GM12878 (cell line): Measurements from ENCODE around the gene ERCC1. TPM values are rescaled to one million over a fixed set of nuclear protein-coding genes. Genes with fewer than 3 reads are reported as not detected.

ENCODE experiments used
- ATAC-seq: fragments of 200-7000 bp; cut with Tn5 transposase; 3 replicates; pipeline ENCODE4 v1.9.1; 2020; ENCODE audit warnings: mild to moderate bottlenecking, moderate library complexity
- BruUV-seq: library from RNA; stranded (reverse); fragments of 400-500 nt; replicated peaks from 2 replicates; lab custom pipeline; 2021; lab: Mats Ljungman, UMichigan
- CTCF ChIA-PET: fragments of 300-600 bp; sonication (Branson Sonifier 250); formaldehyde crosslinking; extraction: SDS; loops from one replicate; lab custom pipeline; 2021; ENCODE audit warnings: inconsistent platforms; lab: Yijun Ruan, JAX
- POLR2A ChIA-PET: fragments of 350-600 bp; formaldehyde crosslinking; extraction: SDS; loops from one replicate; lab custom pipeline; 2021; ENCODE audit warnings: inconsistent platforms; lab: Charles Lee
- RAD21 ChIA-PET: fragments of 300-600 bp; sonication (Branson Sonifier 250); formaldehyde crosslinking; loops from one replicate; lab custom pipeline; 2023; ENCODE audit warnings: antibody characterized with exemption; ENCODE audit not compliant: unreplicated experiment; lab: Charles Lee
- SMC1A ChIA-PET: fragments of 300-600 bp; sonication (Branson Sonifier 250); formaldehyde crosslinking; loops from one replicate; lab custom pipeline; 2023; ENCODE audit not compliant: unreplicated experiment, uncharacterized antibody; lab: Charles Lee
- DNase-seq: peaks from one replicate; pipeline ENCODE4 v3.0.0-alpha.2; 2011; ENCODE audit warnings: low read depth, low spot score
- FAIRE-seq: peaks from 3 replicates; lab custom pipeline; 2011; peaks lifted over from hg19 to GRCh38; lab: Jason Lieb, UNC
- H2AFZ ChIP-seq: 2 replicates; pipeline ENCODE4 v1.6.0; 2011; ENCODE audit warnings: low read depth, low read length, control low read depth; ENCODE audit not compliant: control insufficient read depth
- H3K27ac ChIP-seq: 2 replicates; pipeline ENCODE4 v1.5.1; 2011; ENCODE audit warnings: control low read depth; ENCODE audit not compliant: control insufficient read depth, insufficient read depth
- H3K27me3 ChIP-seq, 2 experiments: replicated peaks in 1 of 2; 2 replicates each; pipeline versions ENCODE4 v1.6.0 to v1.6.1; 2011; ENCODE audit warnings: low read length in 1 of 2; ENCODE audit not compliant: control insufficient read depth in 2 of 2, insufficient read depth in 2 of 2
- H3K36me3 ChIP-seq, 2 experiments: 2 replicates each; pipeline ENCODE4 v1.5.1; 2011; ENCODE audit warnings: low read length in 1 of 2; ENCODE audit not compliant: control insufficient read depth in 2 of 2, insufficient read depth in 2 of 2
- H3K4me1 ChIP-seq: 2 replicates; pipeline ENCODE4 v1.6.1; 2011; ENCODE audit warnings: mild to moderate bottlenecking, low read length, moderate library complexity, mixed read lengths; ENCODE audit not compliant: control insufficient read depth, insufficient read depth
- H3K4me2 ChIP-seq: 2 replicates; pipeline ENCODE4 v1.6.0; 2011; ENCODE audit warnings: control low read depth; ENCODE audit not compliant: control insufficient read depth, insufficient read depth
- H3K4me3 ChIP-seq: fragments of 200-600 bp; sonication (generic); 2 replicates; pipeline ENCODE4 v1.5.1; 2016
- H3K79me2 ChIP-seq: 2 replicates; pipeline ENCODE4 v1.6.0; 2011; ENCODE audit warnings: low read length; ENCODE audit not compliant: control insufficient read depth, insufficient read depth
- H3K9ac ChIP-seq: 2 replicates; pipeline ENCODE4 v1.8.0; 2011; ENCODE audit warnings: low read length, control low read depth, mixed read lengths; ENCODE audit not compliant: control insufficient read depth, insufficient read depth
- H3K9me3 ChIP-seq: replicated peaks from 3 replicates; pipeline ENCODE4 v1.5.1; 2011; ENCODE audit warnings: mild to moderate bottlenecking, low read length; ENCODE audit not compliant: control insufficient read depth, insufficient read depth
- H4K20me1 ChIP-seq: 2 replicates; pipeline ENCODE4 v1.6.0; 2011; ENCODE audit not compliant: control insufficient read depth, insufficient read depth
- ASH2L ChIP-seq: fragments of 300-600, 200-600 bp; sonication (generic); IDR thresholded peaks from 2 replicates; pipeline ENCODE4 v1.6.1; 2017; ENCODE audit warnings: low read depth, mild to moderate bottlenecking, borderline replicate concordance
- DPF2 ChIP-seq: fragments of 450-650 bp; IDR thresholded peaks from 2 replicates; pipeline ENCODE4 v1.6.1; 2017; ENCODE audit warnings: mild to moderate bottlenecking
- NFIC ChIP-seq: IDR thresholded peaks from 2 replicates; pipeline ENCODE4 v1.6.1; 2012; ENCODE audit warnings: low read depth, mild to moderate bottlenecking, inconsistent platforms, low read length, moderate library complexity
- NFYB ChIP-seq: IDR thresholded peaks from 2 replicates; pipeline ENCODE4 v1.6.1; 2011; ENCODE audit warnings: low read depth, mild to moderate bottlenecking, low read length, improper control_type of control experiment, moderate library complexity; ENCODE audit not compliant: insufficient read depth
- PML ChIP-seq: IDR thresholded peaks from 2 replicates; pipeline ENCODE4 v1.6.1; 2012; ENCODE audit warnings: low read length, inconsistent platforms
- SMARCA5 ChIP-seq: fragments of 450-650 bp; IDR thresholded peaks from 2 replicates; pipeline ENCODE4 v1.6.1; 2017; ENCODE audit warnings: mild to moderate bottlenecking
- SREBF2 ChIP-seq: IDR thresholded peaks from 2 replicates; pipeline ENCODE4 v1.6.1; 2012; ENCODE audit warnings: mild to moderate bottlenecking, low read length
- WGBS: methylation state at CpG from one replicate; pipeline ENCODE4 v1.1.6; 2016; ENCODE audit warnings: low lambda C conversion rate; ENCODE audit not compliant: insufficient replicate concordance, insufficient coverage; ENCODE audit errors: missing lambda C conversion rate; 5-methylcytosine and 5-hydroxymethylcytosine counted together
- in situ Hi-C: fragments of 300-500 bp; cut with MboI; formaldehyde crosslinking; loops from 9 replicates; pipeline ENCODE4 v1.14.3; 2018; ENCODE audit warnings: mixed read lengths
- intact Hi-C: fragments of 100-400 bp; cut with micrococcal nuclease; formaldehyde crosslinking; loops from one replicate; pipeline ENCODE4 v1.14.2; 2022; ENCODE audit not compliant: unreplicated experiment
- polyA plus RNA-seq, 11 experiments: library from polyadenylated mRNA; depleted of rRNA in 4 of 11; unstranded in 6 of 11; stranded (reverse) in 5 of 11; fragments of >200 nt; fragmentation: Nextera tagmentation in 4 of 11; fragmentation: Illumina TruSeq in 1 of 11; extraction: Ambion mirVana in 4 of 11; extraction: Trizol in 1 of 11; gene quantifications; 1 replicate in 1 of 11; 2 replicates in 10 of 11; pipeline versions ENCODE4 v1.2.1 to v1.2.3, GENCODE V29; 2011 to 2016; ENCODE audit warnings: inconsistent platforms in 2 of 11, missing spikeins in 2 of 11, low read depth in 1 of 11
- total RNA-seq, 4 experiments: library from RNA; depleted of rRNA in 3 of 4; stranded (reverse); fragments of >200 nt in 3 of 4; fragmentation: Illumina TruSeq in 1 of 4; extraction: Trizol in 1 of 4; gene quantifications; 2 replicates each; pipeline versions ENCODE4 v1.2.1 to v1.2.3, GENCODE V29; 2013 to 2021
- TF ChIP-seq, protein P1 (sequence below): fragments of 450-650 bp; IDR thresholded peaks from 2 replicates; pipeline ENCODE4 v1.6.1; 2016; ENCODE audit warnings: mild to moderate bottlenecking, moderate library complexity, borderline replicate concordance
- TF ChIP-seq, protein P2 (sequence below): fragments of 450-650 bp; IDR thresholded peaks from 2 replicates; pipeline ENCODE4 v1.6.1; 2018; ENCODE audit warnings: borderline replicate concordance, mild to moderate bottlenecking; ENCODE audit not compliant: partially characterized antibody

Gene ERCC1
- total and polyA plus RNA-seq, 10 of the 15 experiments (the other 5 are each of a cell fraction or from before 2014, with no cell fraction given) = 14.7 to 104 (median 61.1) TPM

DNA sequence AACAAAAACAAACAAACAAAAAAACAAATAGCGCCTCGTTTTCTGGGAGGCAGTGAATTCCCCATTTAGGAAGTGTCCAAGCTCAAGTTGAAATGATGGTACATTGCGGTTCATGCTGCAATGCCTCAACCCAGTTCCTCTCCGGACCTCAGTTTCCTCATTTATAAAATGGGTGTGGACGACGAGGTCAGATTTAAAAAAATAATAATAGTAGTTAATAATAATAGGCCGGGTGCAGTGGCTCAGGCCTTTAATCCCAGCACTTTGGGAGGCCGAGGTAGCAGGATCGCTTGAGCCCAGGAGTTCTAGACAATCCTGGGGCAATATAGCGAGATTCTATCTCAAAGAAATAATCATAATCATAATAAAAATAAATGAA is 15.5 kb upstream of the ERCC1 start:
- H3K4me1 ChIP-seq = peaks cover 16% of the 10 kb centered on the region
- no peak for TF ChIP-seq DPF2
- TF ChIP-seq ASH2L = no peak
- no peak for TF ChIP-seq SREBF2
- TF ChIP-seq, protein P1, sequence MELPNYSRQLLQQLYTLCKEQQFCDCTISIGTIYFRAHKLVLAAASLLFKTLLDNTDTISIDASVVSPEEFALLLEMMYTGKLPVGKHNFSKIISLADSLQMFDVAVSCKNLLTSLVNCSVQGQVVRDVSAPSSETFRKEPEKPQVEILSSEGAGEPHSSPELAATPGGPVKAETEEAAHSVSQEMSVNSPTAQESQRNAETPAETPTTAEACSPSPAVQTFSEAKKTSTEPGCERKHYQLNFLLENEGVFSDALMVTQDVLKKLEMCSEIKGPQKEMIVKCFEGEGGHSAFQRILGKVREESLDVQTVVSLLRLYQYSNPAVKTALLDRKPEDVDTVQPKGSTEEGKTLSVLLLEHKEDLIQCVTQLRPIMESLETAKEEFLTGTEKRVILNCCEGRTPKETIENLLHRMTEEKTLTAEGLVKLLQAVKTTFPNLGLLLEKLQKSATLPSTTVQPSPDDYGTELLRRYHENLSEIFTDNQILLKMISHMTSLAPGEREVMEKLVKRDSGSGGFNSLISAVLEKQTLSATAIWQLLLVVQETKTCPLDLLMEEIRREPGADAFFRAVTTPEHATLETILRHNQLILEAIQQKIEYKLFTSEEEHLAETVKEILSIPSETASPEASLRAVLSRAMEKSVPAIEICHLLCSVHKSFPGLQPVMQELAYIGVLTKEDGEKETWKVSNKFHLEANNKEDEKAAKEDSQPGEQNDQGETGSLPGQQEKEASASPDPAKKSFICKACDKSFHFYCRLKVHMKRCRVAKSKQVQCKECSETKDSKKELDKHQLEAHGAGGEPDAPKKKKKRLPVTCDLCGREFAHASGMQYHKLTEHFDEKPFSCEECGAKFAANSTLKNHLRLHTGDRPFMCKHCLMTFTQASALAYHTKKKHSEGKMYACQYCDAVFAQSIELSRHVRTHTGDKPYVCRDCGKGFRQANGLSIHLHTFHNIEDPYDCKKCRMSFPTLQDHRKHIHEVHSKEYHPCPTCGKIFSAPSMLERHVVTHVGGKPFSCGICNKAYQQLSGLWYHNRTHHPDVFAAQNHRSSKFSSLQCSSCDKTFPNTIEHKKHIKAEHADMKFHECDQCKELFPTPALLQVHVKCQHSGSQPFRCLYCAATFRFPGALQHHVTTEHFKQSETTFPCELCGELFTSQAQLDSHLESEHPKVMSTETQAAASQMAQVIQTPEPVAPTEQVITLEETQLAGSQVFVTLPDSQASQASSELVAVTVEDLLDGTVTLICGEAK = peak; percentile 37; the same call in 1 of the 2 replicates
- TF ChIP-seq, protein P2, sequence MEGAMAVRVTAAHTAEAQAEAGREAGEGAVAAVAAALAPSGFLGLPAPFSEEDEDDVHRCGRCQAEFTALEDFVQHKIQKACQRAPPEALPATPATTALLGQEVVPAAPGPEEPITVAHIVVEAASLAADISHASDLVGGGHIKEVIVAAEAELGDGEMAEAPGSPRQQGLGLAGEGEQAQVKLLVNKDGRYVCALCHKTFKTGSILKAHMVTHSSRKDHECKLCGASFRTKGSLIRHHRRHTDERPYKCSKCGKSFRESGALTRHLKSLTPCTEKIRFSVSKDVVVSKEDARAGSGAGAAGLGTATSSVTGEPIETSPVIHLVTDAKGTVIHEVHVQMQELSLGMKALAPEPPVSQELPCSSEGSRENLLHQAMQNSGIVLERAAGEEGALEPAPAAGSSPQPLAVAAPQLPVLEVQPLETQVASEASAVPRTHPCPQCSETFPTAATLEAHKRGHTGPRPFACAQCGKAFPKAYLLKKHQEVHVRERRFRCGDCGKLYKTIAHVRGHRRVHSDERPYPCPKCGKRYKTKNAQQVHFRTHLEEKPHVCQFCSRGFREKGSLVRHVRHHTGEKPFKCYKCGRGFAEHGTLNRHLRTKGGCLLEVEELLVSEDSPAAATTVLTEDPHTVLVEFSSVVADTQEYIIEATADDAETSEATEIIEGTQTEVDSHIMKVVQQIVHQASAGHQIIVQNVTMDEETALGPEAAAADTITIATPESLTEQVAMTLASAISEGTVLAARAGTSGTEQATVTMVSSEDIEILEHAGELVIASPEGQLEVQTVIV = no peak
- no peak for TF ChIP-seq PML
- no peak for TF ChIP-seq SMARCA5
- TF ChIP-seq NFYB = no peak
- no peak for TF ChIP-seq NFIC
- TF ChIP-seq, all 136 proteins: peak for 1
- FAIRE-seq = no peak
- Histone ChIP-seq H3K4me2 (peak overlapping the region; percentile 15), H3K4me3 (peak overlapping the region; percentile 57; the same call in 1 of the 2 replicates), H3K79me2 (no peaks in the 10 kb centered on the region), H2AFZ (peak overlapping the region; percentile 75), H3K36me3 (no peaks in the 10 kb centered on the region), H3K27ac (peak overlapping the region; percentile 82), H3K27me3 (no peaks in the 10 kb centered on the region), H3K9ac (peak overlapping the region; percentile 73; the same call in 1 of the 2 replicates), H4K20me1 (no peaks in the 10 kb centered on the region), H3K9me3 (no peaks in the 10 kb centered on the region)
- ChIA-PET SMC1A (interaction anchor here (0.6 to 6.0 kb wide), 19 partner anchors 8 to 206 kb away, joined by 3 to 145 read pairs (median 6); partner anchors contain the start of gene FOSB), POLR2A (interaction anchor here (0.7 to 2.6 kb wide), 13 partner anchors 9 to 204 kb away, joined by 3 to 30 read pairs (median 6); partner anchors contain the start of gene FOSB), RAD21 (interaction anchor here (0.8 to 3.5 kb wide), 25 partner anchors 8 to 330 kb away, joined by 3 to 206 read pairs (median 5); partner anchors contain the start of genes FOSB, PPP1R13L, QPCTL and SIX5), CTCF (interaction anchor here (0.6 to 6.6 kb wide), 46 partner anchors 10 to 360 kb away, joined by 3 to 385 read pairs (median 4); partner anchors contain the start of genes ERCC1, FOSB, PPM1N and PPP1R13L)
- in situ Hi-C loops = no loop called here
- no TSS peak for BruUV-seq
- no peak for ATAC-seq
- no peak for DNase-seq
- intact Hi-C loops = loop anchor here (1.0 to 5.0 kb wide), 3 partner anchors 11 to 143 kb away; partner anchors contain the start of gene OPA3
- 22% methylated on average over 10 of the region's 10 CpGs for WGBS
